ENCODE data around the gene IKZF2. TPM values are rescaled to one million over a fixed set of nuclear protein-coding genes. Genes with fewer than 3 reads are reported as not detected.

Gene IKZF2
- total RNA-seq, 3 donors from 2014 or later, result 5.6 to 11.1 (median 8.6) TPM

DNA sequence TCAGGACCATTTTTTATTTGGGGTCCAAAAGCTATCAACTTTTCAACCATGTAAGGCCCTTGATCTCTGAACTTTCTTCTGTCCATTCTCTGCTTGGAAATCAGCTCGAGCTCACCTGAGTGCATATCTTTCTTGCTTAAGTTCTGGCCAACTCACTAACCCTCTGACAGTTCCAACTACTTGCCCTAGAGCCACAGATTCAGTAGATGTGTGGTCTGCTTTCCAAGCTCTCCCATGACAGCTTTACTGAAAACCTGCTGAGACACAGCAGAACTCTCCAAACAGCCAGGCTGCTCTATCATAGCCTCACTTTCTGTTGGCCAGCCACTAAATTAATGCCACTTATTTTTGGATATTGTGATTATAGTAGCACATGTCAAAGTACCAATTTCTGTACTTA, 21.2 kb upstream of the IKZF2 start:
- DNase-seq (no peak), ATAC-seq (no peak)
- intact Hi-C loops (cut with DNase I, micrococcal nuclease), result no loop called here
- H3K4me3 ChIP-seq, result no peak overlapping the region
- H3K36me3 ChIP-seq (ENCODE audit: low read depth), result no peaks in the 10 kb centered on the region
- no peaks in the 10 kb centered on the region for H3K9me3 ChIP-seq
- H3K4me1 ChIP-seq (ENCODE audit: low read depth), result no peaks in the 10 kb centered on the region
- TF ChIP-seq, protein P1, sequence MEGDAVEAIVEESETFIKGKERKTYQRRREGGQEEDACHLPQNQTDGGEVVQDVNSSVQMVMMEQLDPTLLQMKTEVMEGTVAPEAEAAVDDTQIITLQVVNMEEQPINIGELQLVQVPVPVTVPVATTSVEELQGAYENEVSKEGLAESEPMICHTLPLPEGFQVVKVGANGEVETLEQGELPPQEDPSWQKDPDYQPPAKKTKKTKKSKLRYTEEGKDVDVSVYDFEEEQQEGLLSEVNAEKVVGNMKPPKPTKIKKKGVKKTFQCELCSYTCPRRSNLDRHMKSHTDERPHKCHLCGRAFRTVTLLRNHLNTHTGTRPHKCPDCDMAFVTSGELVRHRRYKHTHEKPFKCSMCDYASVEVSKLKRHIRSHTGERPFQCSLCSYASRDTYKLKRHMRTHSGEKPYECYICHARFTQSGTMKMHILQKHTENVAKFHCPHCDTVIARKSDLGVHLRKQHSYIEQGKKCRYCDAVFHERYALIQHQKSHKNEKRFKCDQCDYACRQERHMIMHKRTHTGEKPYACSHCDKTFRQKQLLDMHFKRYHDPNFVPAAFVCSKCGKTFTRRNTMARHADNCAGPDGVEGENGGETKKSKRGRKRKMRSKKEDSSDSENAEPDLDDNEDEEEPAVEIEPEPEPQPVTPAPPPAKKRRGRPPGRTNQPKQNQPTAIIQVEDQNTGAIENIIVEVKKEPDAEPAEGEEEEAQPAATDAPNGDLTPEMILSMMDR (IDR thresholded peaks at IDR 0.05), result no peak

GRCh38 chr2:213171147-213171546, 19.7 kb upstream of the IKZF2 start:
- intact Hi-C loops (cut with DNase I, micrococcal nuclease), result no loop called here
- TF ChIP-seq, protein P1 (IDR thresholded peaks at IDR 0.05), result no peak
- Histone ChIP-seq H3K4me1 (ENCODE audit: low read depth) (no peaks in the 10 kb centered on the region), H3K4me3 (no peak overlapping the region), H3K36me3 (ENCODE audit: low read depth) (no peaks in the 10 kb centered on the region), H3K9me3 (no peaks in the 10 kb centered on the region)
- ATAC-seq, result no peak
- no peak for DNase-seq

DNA sequence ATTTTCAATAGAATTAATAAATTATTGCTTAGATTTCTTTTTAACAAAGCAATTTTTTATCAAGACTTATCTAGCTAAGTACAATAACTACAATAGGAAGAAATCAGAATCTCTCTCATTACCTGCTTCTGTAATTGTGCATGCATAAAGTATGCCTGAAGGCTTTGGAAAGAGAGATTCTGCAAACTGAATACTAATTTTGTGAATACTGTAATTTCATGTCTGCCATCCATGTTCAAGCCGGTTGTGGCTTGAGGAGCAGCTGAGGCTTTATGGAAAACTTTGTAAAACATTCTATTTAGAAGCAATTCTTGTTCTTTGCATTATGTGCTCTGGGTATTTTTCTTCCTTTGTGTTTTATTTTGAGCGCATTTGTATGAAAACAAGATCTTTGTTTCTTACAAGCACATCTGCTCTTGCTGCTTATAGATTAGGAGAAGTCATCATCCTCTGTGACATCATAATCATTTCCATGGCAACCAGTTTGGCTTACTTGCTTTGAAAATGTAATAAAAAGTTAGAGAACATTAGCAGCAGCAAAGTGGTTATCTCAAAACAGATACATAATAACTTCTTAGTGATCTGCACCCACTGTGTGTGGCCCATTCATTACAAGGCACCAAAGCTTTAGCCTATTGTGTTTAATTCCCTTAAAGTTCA, 16.0 kb upstream of the IKZF2 start:
- intact Hi-C loops (cut with DNase I, micrococcal nuclease), result no loop called here

DNA sequence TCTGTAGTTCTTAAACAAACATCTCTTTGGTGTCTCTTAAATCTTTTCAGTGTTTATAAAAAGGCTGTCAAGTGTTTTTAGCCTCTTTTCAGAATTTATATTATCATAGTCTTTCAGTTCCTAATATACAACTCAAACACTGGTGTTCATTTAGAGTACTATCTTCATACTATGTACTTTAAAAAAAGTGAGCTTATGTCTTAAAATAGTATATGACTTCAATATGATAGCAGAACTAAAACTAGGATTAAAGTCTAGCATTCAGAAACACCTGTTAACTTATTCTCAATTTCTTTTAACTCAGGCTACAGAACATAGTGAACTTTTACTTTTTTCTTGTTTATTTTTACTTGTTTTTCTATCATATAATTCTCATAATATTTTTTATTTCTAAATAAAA, 14.7 kb upstream of the IKZF2 start:
- DNase-seq, result no peak
- Histone ChIP-seq H3K9me3 (no peaks in the 10 kb centered on the region), H3K4me1 (ENCODE audit: low read depth) (no peaks in the 10 kb centered on the region), H3K36me3 (ENCODE audit: low read depth) (no peaks in the 10 kb centered on the region), H3K4me3 (no peak overlapping the region)
- intact Hi-C loops (cut with DNase I, micrococcal nuclease), result no loop called here
- no peak for ATAC-seq
- TF ChIP-seq, protein P1 (IDR thresholded peaks at IDR 0.05), result no peak

More for the DNA sequence above, 16.0 kb upstream of the IKZF2 start:
- Histone ChIP-seq H3K4me3 (no peak overlapping the region), H3K36me3 (ENCODE audit: low read depth) (no peaks in the 10 kb centered on the region), H3K4me1 (ENCODE audit: low read depth) (no peaks in the 10 kb centered on the region), H3K9me3 (no peaks in the 10 kb centered on the region)
- ATAC-seq (no peak), DNase-seq (no peak)
- TF ChIP-seq, protein P1 (IDR thresholded peaks at IDR 0.05), result no peak

- ATAC-seq (no peak), DNase-seq (no peak)
- no peaks in the 10 kb centered on the region for H3K9me3 ChIP-seq
- no peak overlapping the region for H3K4me3 ChIP-seq
- intact Hi-C loops (cut with DNase I, micrococcal nuclease), result no loop called here
- H3K4me1 ChIP-seq (ENCODE audit: low read depth), result no peaks in the 10 kb centered on the region
- H3K36me3 ChIP-seq (ENCODE audit: low read depth), result no peaks in the 10 kb centered on the region
- TF ChIP-seq, protein P1 (IDR thresholded peaks at IDR 0.05), result no peak
Measured at GRCh38 chr2:213164263-213164662, 12.9 kb upstream of the IKZF2 start.
